ENCODE data around the gene SLC9A8. TPM values are rescaled to one million over a fixed set of nuclear protein-coding genes. Genes with fewer than 3 reads are reported as not detected.

Gene SLC9A8
- total and polyA plus RNA-seq, 9 of the 15 experiments (the other 6 are each of a cell fraction or from before 2014, with no cell fraction given) = 0.56 to 9.7 (median 5.0) TPM

DNA sequence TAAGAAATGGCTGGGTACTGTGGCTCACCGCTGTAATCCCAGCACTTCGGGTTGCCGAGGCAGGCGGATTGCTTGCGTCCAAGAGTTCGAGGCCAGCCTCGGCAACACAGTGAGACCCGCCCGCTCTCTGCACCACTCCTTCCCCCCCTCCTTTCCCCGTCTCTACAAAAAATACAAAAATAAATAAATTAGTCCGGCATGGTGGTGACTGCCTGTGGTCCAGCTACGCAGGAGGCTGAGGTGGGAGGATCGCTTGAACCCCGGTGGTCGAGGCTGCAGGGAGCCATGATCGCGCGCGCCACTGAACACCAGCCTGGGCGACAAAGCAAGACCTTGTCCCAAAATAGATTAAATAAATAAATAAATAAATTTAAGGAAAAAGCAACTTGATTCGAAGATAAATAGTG is 123.1 kb downstream of the SLC9A8 start:
- FAIRE-seq = no peak
- Histone ChIP-seq H3K79me2 (ENCODE audit: control insufficient read depth, insufficient read depth, low read length) (peaks cover 44% of the 10 kb centered on the region), H3K9ac (ENCODE audit: insufficient read depth in 1 of 2, low read depth in 2 of 2, low read length in 2 of 2) (peak overlapping the region; percentile 91), H3K9me3 (replicated peaks; ENCODE audit: control insufficient read depth, insufficient read depth, low read depth, low read length) (no peaks in the 10 kb centered on the region), H3K27ac (ENCODE audit: extremely low read depth, low read depth, low read length) (peak overlapping the region; percentile 82; the same call in 2 of the 3 replicates), H3K4me3 (peak overlapping the region; percentile 95), H3K9me1 (ENCODE audit: control insufficient read depth, insufficient read depth, low read length) (peaks cover 5% of the 10 kb centered on the region), H3K36me3 (ENCODE audit: control insufficient read depth, insufficient read depth, low read length) (peaks cover 21% of the 10 kb centered on the region), H3K4me1 (replicated peaks in 1 of 2; ENCODE audit: control insufficient read depth in 2 of 2, insufficient read depth in 2 of 2, low read length in 2 of 2) (peaks cover 22 to 27% of the 10 kb centered on the region in 2 experiments), H3K27me3 (ENCODE audit: control insufficient read depth in 2 of 2, insufficient read depth in 2 of 2, low read length in 2 of 2) (no peaks in the 10 kb centered on the region), H4K20me1 (replicated peaks; ENCODE audit: control insufficient read depth, insufficient read depth, low read length) (peaks cover 20% of the 10 kb centered on the region; the same call in 1 of the 2 replicates), H2AFZ (ENCODE audit: low read depth, low read length) (peak overlapping the region; percentile 95), H3K4me2 (ENCODE audit: insufficient read depth, low read length) (peak overlapping the region; percentile 76)
- WGBS (ENCODE audit: insufficient coverage, low coverage, missing lambda C conversion rate) = 9% methylated on average over 19 of the region's 21 CpGs
- POLR2A ChIA-PET = interaction anchor here (0.5 to 4.5 kb wide), 7 partner anchors 10 to 349 kb away, joined by 3 to 30 read pairs (median 3); partner anchors contain the start of gene SNAI1
- in situ Hi-C loops (cut with MboI) (no loop called here), intact Hi-C loops (cut with micrococcal nuclease) (no loop called here)
- peak in 1 of 4 experiments; percentile 44 for DNase-seq (ENCODE audit: extremely low read depth in 1 of 4, low spot score in 3 of 4)
- ATAC-seq = peak; percentile 11
- TSS peak; percentile 63 for BruUV-seq (replicated peaks)
- CTCF ChIA-PET (ENCODE audit: low intra/inter-chr PET ratio) = interaction anchor here (0.9 kb wide), 1 partner anchor 254 kb away, joined by 3 read pairs; the partner anchor contains the start of gene CEBPB
- peak; percentile 47 to 73; a peak in 3 of 4 replicates for TF ChIP-seq KDM1A (IDR thresholded peaks at IDR 0.05)
- peak; percentile 43; the same call in 1 of the 2 replicates for TF ChIP-seq GTF2E2 (tag; IDR thresholded peaks at IDR 0.05)
- TF ChIP-seq CHAMP1 (IDR thresholded peaks at IDR 0.05) = 0 out of 2 replicates have a peak, but pooled peaks have one; percentile 32
- 0 out of 2 replicates have a peak, but pooled peaks have one; percentile 15 for TF ChIP-seq HBP1 (CRISPR knock-in tag; IDR thresholded peaks at IDR 0.05)
- TF ChIP-seq ILF3 (IDR thresholded peaks at IDR 0.05; ENCODE audit: borderline replicate concordance) = no peak
- TF ChIP-seq HDAC2 (IDR thresholded peaks at IDR 0.05) = peak; percentile 48; the same call in 1 of the 2 replicates
- TF ChIP-seq, protein P1, sequence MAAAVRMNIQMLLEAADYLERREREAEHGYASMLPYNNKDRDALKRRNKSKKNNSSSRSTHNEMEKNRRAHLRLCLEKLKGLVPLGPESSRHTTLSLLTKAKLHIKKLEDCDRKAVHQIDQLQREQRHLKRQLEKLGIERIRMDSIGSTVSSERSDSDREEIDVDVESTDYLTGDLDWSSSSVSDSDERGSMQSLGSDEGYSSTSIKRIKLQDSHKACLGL (CRISPR knock-in tag; IDR thresholded peaks at IDR 0.05; ENCODE audit: borderline replicate concordance, poor library complexity, severe bottlenecking) = no peak
- TF ChIP-seq KDM2B (CRISPR knock-in tag; IDR thresholded peaks at IDR 0.05) = no peak
- no peak for TF ChIP-seq NEUROD1 (IDR thresholded peaks at IDR 0.05; ENCODE audit: borderline replicate concordance, low read depth, low read length, partially characterized antibody)
- TF ChIP-seq, protein P2, sequence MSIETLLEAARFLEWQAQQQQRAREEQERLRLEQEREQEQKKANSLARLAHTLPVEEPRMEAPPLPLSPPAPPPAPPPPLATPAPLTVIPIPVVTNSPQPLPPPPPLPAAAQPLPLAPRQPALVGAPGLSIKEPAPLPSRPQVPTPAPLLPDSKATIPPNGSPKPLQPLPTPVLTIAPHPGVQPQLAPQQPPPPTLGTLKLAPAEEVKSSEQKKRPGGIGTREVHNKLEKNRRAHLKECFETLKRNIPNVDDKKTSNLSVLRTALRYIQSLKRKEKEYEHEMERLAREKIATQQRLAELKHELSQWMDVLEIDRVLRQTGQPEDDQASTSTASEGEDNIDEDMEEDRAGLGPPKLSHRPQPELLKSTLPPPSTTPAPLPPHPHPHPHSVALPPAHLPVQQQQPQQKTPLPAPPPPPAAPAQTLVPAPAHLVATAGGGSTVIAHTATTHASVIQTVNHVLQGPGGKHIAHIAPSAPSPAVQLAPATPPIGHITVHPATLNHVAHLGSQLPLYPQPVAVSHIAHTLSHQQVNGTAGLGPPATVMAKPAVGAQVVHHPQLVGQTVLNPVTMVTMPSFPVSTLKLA (conservative IDR thresholded peaks at IDR 0.05) = no peak
- 0 out of 2 replicates have a peak, but pooled peaks have one; percentile 36 for TF ChIP-seq HLTF (IDR thresholded peaks at IDR 0.05)
- TF ChIP-seq ZNF75A (CRISPR knock-in tag; IDR thresholded peaks at IDR 0.05) = no peak

All from K562 (cell line).